ENCODE data around the gene TMEM44.

The TMEM44 gene

DNA sequence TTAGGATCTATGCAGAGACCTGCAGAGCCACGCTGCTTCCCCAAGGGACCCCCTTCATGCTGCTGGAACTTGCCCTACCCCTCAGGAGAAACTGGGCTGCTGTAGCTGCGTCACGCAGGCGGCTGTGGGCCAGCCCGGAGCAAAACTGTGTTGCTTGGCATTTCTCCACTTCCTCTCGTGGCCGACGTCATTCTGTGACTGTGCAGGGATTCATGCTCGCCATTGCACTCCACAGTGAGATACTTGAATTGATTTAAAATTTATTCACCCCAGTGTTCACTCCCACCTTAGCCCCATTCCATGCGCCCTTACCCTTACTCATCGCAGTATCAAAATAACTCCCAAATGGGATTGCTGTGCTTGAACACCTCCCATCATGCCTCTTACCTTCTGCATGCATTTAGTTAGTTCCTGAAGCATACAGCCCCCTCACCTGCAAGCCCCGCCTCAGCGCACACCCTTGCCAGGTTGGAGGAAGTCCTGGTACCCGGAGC lies 45.7 kb downstream of the TMEM44 start:
- no peak for DNase-seq (ENCODE audit: low read depth)
- no peak overlapping the region for H3K4me3 ChIP-seq (ENCODE audit: low read depth, low read length)

DNA sequence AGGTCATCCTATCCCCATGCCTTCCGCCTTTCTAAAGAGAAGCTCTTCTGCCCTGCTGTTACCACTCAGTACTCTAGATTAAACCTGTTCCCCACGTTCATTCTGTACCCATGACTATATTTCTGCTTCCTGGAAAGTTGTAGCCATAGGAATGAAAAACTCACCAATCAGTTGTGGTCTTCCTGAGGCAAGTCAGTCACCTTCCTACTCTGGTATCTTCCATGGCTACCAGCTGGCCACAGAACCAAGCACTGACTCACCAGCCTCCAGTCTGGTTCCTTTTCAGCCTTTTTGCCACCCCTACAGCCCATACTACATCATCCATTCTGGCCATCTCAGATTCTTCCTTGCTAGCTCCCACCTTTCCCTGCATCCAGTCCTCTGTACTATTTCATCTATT lies 46.4 kb downstream of the TMEM44 start:
- no peak for DNase-seq (ENCODE audit: low read depth)

DNA sequence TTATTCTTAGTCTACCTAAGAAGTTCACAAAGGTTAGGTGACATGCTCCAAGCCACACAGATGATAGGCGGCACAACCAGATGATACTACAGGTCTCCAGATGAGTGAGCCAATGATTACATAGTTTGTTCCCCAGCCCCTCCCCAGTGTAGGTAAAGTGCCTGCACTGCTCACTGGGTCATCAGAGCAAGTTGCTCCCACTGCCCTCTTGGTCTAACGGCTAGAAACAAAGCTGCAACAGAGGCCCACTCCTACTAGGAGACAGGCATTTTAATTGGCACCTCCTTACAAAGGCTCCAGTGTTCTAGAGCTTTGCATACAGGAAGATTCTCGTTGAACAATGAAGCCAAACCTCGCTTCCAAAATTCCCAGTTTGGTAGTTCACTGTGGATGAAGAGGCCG lies 47.3 kb downstream of the TMEM44 start:
- no peak for DNase-seq (ENCODE audit: low read depth)
- no peak overlapping the region for H3K4me3 ChIP-seq (ENCODE audit: low read depth, low read length)

More for the DNA sequence above, 46.4 kb downstream of the TMEM44 start:
- no peak overlapping the region for H3K4me3 ChIP-seq (ENCODE audit: low read depth, low read length)

DNA sequence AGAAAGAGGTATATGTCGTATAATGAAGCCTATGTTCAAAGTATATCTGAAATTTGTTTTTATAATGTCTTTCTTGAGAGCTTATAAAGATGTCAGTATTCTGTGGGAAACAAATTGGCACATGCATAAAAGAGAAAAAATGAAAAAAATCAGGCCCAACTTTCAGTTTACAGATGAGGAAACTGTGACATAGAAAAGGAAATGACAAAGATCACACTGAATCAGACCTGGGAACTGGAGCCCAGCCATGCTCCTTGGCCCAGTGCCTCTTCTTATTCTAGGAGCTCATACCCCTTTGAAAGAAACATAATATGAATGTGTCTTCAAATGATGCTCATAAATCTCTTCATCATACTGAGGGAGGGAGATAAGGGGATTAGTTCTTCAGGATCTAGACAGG lies 48.4 kb downstream of the TMEM44 start:
- H3K4me3 ChIP-seq (ENCODE audit: low read depth, low read length), result no peak overlapping the region
- no peak for DNase-seq (ENCODE audit: low read depth)

DNA sequence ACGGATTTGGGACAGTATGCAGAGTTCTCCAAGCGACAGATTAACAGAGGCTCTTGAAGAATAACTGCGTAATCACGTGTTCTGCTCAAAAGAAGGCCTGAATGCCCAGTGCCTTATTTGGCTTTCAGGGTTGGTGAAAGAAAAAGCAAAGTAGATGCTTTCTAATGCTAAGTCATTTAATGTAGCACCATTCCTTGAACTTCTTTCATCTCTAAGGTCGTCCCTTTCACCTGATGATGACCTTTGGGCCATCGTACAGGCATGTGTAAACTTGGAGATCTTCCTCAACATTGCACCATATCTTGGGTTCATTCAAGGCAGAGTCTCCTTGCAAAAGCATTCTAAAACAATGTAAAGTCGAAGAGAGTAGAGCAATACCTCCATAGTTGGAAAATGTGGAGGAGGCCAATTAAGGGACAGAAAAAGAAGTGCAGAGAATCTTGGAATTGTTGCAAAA lies 48.9 kb downstream of the TMEM44 start:
- DNase-seq (ENCODE audit: low read depth), result no peak
- peak overlapping the region; percentile 96 for H3K4me3 ChIP-seq (ENCODE audit: low read depth, low read length)

DNA sequence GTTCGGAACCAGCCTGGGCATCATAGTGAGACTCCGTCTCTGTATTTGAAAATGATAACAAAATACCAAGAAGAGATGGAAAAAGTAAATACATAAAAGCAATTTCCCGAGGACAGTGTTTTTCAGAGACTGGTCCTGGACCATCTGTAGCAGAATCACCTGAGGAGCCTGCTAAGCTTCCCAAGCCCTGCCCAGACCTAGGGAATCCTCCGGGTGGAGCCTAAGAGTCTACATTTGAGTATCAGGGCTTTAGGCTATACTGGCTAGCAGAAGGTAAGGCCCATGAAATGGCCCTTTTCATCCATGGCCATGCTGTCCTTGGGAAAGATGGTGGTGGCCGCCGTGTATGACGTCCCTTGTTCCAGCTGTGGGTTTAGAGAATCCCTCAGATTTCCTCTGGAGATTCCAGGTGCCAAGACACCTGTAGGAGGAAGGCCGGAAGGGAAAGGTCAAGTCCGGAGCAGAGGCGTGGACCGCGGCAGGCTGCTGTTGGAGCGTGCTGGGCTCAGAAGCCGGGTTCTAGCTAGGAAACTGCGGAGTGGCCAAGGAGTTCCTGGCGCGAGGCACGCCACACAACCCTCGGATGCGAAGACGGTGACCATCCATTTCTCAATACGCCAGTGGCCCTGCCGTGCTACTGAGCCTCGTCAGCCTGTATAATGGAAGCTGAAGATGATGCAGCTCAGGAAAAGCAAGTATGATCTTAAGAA lies 50.9 kb downstream of the TMEM44 start:
- no peak overlapping the region for H3K4me3 ChIP-seq (ENCODE audit: low read depth, low read length)
- no peak for DNase-seq (ENCODE audit: low read depth)

DNA sequence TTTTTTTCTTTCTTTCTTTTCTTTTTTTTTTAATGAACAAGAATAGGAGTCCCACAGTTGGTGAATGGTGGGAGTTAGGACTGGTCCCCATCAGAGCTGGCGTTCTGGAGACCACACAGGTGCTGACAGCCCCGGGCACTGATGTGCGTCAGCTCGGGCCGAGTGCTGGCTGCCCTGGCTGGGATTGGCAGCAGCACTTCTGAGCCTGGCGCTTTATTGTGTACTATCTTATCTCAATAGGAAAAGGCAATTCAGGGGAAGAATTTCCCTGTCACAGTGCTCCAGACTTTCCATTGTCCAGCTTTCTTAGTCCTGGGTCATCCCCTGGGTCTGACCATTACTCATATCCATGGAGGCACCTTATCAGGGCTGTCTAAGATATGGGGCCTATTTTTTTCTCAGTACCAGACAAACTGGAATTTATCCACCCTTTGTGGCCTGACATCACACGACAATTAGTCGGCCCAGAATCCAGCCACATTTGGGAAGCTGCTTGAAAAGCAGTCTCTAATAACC lies 54.1 kb downstream of the TMEM44 start:
- no peak overlapping the region for H3K4me3 ChIP-seq (ENCODE audit: low read depth, low read length)
- no peak for DNase-seq (ENCODE audit: low read depth)

DNA sequence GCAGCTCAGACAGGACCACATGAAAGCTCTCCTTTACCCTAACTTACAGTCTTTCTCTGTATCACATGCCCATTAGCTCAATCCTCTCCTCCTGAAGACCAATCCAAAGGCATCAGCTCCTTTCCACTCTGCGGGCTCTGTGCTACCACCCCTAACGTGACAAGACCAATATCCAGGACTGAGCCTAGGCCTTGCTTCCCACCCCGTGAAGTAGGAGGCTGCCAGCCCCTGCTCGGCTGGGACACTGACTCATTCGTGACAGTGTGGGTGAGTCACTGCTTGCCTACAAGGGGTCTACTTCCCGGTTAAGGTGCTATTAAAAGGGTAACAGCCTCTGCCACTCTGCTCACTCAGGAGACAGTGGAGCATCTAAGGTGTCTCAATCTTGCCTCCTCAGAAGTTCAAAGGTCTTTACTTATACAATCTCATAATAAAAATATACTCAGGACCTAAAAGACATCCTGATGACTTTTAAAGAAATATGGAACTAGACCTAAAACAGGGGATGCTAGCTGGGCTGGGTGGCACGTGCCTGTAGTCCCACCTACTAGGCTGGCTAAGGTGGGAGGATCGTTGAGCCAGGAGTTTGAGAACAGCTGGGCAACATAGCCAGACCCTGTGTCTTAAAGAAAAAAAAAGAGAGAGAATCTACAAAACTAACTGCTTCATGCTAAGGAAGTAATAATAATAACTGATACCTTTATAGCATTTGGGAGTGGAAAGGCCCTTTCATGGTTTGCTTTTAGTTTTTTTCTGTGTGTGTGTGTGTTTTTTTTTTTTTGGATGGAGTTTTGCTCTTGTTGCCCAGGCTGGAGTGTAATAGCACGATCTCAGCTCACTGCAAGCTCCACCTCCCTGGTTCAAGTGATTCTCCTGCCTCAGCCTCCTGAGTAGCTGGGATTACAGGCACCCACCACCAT lies 55.0 kb downstream of the TMEM44 start:
- DNase-seq (ENCODE audit: low read depth), result peak; percentile 88
- no peak overlapping the region for H3K4me3 ChIP-seq (ENCODE audit: low read depth, low read length)

DNA sequence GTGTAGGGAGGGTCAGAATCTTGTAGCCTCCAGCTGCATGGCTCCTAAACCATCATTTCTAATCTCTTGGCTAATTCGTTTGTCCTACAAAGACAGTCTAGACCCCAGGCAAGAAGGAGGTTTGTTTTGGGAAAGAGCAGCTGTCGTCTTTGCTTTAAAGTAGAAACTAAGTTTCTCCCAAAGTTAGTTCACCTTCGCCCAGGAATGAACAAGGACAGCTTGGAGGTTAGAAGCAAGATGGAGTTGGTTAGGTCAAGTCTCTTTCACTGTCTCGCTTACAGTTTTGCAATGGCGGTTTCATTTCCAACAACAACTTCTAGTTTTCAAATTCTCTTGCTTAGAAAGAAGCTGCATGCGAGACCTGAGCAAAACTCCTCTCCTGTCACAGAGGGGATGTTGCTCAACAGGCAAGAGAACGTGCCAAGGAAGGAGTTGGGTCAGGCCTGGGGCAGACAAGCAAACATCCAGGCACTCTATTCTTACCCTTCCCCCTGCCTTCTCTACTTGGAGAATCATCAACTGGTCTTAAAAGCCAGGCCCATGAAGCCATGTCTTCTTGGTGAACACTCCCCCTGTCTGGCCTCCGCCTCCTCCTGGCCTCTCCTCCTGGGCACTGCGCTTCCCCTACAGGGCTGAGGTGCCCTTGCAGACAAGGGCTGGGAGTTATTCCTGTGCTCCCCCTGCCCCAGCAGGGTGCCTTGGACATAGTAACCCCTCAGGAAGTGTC lies 57.6 kb downstream of the TMEM44 start:
- peak; percentile 70 for DNase-seq (ENCODE audit: low read depth)
- no peak overlapping the region for H3K4me3 ChIP-seq (ENCODE audit: low read depth, low read length)

DNA sequence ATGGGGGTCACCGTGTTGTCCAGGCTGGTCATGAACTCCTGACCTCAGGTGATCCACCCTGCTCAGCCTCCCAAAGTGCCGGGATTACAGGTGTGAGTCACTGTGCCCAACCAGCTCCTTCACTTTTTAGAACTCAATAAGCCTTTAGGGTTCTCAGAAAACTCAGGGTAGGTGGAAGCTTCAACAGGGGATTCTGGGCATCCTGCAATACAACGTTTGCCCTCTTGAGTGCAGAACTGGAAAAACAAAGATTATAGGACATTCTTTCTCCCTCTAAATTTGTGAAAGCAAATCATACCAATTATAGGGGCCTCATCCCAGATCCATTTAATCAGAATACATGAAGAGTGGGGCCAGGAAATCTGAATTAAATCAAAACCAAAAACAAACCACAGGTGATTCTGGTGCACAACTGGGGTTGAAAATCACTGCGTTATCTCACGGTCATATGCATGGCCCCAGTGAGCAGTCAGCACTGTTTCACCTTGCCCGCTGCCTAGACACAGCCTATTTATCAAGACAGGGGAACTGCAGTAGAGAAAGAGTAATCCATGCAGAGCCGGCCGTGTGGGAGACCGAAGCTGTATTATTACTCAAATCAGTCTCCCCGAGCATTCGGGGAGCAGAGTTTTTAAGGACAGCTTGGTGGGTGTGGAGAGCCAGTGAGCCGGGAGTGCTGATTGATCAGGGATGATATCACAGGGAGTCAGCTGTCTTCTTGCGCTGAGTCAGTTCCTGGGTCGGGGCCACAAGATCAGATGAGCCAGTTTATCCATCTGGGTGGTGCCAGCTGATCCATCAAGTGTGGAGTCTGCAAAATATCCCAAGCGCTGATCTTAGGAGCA lies 58.4 kb downstream of the TMEM44 start:
- DNase-seq (ENCODE audit: low read depth), result no peak

DNA sequence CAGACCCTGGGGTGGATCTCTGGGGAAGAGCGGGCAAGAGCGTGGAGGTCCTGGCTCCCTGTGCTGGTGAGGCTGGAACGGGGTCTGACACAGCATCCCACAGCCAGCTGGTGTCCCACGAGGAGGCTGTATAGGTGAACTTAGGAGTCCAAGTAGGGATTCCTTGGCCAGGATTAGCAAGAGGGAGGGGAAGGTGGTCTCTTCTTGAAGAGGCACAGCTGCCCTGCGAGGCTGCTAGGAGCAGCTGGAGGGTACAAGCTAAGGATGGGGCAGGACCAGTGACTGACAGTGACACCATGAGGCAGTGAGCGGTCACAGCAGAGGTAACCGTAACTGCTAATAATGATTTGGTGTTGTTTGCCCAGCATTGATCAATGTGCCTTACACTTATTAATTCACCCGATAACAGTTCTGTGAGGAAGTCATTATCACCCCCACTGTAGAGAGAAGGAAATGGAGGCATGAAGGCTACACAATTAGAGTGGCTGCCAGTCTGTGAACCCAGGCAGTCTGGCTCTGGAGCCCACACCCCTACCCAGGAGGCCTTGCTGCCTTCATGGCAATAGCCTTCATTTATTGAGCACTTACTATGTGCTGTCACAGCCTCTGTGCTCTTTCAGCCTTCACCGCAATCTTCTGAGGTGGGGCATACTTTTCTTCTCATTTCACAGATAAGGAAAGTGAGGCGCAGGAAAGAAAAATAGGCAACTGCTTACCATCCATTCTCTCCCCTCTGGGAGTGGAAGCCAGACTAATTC lies 59.4 kb downstream of the TMEM44 start:
- no peak for DNase-seq (ENCODE audit: low read depth)
- H3K4me3 ChIP-seq (ENCODE audit: low read depth, low read length), result no peak overlapping the region

More for the DNA sequence above, 58.4 kb downstream of the TMEM44 start:
- H3K4me3 ChIP-seq (ENCODE audit: low read depth, low read length), result no peak overlapping the region

DNA sequence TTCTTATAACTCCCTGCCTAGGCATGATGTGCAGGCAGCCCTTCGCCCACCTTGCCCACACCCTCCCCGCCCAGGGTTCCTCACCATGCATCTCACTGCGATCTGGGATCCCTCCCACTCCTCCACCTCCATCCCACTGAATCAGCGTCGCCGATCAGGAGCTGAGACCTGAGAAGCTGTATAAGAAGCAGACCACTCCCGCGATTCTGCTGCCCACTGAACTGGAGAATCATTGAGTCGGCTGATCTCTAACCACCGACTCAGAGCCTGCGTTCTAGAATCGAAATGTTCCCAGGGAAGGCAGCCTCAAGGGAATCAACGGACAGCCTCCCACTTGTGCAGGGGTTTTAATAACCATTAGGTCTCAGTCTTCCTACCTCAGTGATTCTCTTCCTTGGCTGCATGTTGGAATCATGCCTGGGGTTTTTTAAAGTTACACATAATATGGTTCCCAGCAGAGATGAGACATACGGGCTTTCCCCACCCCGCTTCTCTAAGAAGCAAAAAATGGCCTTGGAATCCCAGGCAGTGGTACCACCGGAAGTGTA lies 60.2 kb downstream of the TMEM44 start:
- H3K4me3 ChIP-seq (ENCODE audit: low read depth, low read length), result no peak overlapping the region
- DNase-seq (ENCODE audit: low read depth), result peak; percentile 81

DNA sequence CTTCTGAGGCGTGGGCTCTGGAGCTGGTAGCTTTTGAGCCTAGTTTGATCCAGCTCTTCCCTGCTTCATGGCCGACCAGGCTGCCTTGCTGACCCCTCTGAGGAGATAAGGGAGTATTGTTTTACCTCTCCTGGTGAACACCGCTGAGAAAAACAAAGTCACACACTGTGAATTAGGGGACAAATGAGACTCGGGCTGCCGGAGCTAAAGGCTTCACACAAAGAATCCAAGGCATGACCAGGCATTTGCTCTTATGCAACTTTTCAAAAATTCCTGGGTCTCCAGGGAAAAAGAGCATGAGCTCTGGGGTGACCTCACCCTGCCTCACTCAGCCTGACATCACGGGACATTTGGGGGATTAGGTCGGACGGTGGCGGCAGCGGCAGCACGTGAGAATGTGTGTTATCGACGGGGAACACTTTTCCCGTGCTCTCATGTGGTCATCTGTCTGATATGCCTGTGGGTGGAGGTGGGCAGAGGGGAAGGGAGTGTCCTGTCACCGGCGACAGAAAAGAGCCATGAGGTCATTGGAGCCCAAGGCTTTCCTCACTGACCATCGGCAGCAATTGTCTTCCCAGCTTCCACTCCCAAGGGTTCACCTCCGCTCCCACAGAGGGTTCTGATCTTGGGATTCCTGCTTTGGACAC lies 61.0 kb downstream of the TMEM44 start:
- no peak overlapping the region for H3K4me3 ChIP-seq (ENCODE audit: low read depth, low read length)
- peak; percentile 91 for DNase-seq (ENCODE audit: low read depth)

DNA sequence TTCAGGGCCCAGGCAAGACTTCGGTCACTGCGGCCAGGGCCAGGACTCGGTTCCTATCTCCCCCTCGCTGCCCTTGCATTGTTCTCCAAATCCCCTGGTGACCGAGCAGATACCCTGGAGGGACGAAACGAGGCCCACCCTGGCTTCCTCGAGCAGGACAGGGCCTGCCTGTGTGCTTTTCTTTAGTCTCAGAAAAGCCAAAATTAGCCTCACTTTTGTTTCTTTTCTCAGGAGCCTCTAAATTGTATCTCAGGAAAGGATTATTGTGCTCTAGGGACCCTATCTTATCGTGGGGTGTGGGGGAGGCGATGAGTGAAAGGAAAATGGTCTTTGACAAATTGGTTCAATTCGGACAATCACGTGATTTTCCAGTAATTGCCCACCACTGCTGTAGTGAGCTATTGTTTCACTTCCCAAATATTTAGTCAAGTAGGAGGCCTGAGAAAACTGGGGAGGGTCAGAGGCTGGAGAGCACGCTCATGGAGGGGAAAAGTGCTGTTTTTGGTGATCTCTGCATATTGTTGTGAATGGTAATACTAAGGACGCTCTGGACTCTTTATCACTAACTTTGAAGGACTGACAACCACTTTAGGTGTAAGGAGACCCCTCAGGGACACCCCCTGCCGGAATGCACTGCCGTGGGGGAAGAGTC lies 61.6 kb downstream of the TMEM44 start:
- H3K4me3 ChIP-seq (ENCODE audit: low read depth, low read length), result no peak overlapping the region

DNA sequence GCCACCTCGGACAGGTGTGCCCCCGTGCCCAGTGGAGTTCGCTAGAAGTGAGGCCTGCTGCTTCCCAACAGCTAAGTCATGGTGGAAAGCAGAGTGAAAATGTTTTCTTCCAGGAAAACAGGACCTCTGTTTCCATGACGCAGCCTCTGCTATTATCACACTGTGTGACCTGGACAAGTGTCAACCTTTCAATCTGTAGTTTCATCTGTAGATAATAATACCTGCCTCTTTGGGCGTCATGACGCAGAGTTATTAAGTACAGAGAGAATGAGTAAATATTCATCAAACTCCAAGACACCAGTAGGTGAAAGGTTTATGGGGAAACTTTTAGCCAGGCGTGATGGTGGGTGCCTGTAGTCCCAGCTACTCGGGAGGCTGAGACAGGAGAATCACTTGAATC lies 62.3 kb downstream of the TMEM44 start:
- DNase-seq (ENCODE audit: low read depth), result no peak
- H3K4me3 ChIP-seq (ENCODE audit: low read depth, low read length), result no peak overlapping the region

More for the DNA sequence above, 61.6 kb downstream of the TMEM44 start:
- no peak for DNase-seq (ENCODE audit: low read depth)

DNA sequence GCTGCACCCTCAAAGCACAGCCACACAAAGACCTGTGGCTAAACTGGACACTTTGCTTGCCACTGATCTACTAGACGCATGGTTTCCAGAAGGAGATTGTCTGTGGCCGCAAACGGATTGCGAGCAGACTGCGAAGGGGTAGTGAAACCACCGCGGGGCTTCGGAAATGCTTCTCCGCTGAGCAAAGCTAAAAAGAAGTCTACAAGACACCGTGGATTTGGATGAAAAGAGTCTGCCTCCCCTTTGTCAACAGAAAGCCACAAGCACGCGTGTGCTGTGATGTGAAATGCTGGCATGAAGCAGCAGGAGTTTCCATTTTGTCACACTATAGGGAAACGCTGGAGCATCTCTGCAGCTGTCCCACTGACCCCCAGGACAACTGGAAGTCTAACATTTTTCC lies 63.0 kb downstream of the TMEM44 start:
- DNase-seq (ENCODE audit: low read depth), result no peak

DNA sequence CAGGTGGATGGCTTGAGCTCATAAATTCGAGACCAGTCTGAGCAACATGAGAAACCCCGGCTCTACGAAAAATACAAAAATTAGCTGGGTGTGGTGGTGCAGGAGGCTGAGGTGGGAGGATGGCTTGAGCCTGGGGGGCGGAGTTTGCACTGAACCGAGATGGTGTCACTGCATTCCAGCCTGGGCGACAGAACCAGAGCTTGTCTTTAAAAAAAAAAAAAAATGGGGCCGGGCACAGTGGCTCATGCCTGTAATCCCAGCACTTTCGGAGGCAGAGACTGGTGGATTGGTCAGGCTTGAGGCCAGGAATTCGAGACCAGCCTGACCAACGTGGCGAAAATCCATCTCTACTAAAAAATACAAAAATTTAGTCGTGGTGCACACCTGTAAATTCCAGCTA lies 64.0 kb downstream of the TMEM44 start:
- H3K4me3 ChIP-seq (ENCODE audit: low read depth, low read length), result no peak overlapping the region
- DNase-seq (ENCODE audit: low read depth), result no peak

More for the DNA sequence above, 63.0 kb downstream of the TMEM44 start:
- no peak overlapping the region for H3K4me3 ChIP-seq (ENCODE audit: low read depth, low read length)
